H1 (cell line): ENCODE results near the gene JOSD2.

Experiments
- CHD2 ChIP-seq: IDR thresholded peaks from 2 replicates; pipeline ENCODE4 v1.6.1; 2012; ENCODE audit warnings: low read length, improper control_type of control experiment
- GABPA ChIP-seq: IDR thresholded peaks from 2 replicates; pipeline ENCODE4 v1.6.1; 2011; ENCODE audit warnings: mild to moderate bottlenecking, low read length, moderate library complexity, borderline replicate concordance; ENCODE audit not compliant: insufficient read depth
- JUN ChIP-seq: IDR thresholded peaks from 2 replicates; pipeline ENCODE4 v1.6.1; 2011; ENCODE audit warnings: low read depth, mild to moderate bottlenecking, improper control_type of control experiment, low read length
- POLR2A ChIP-seq, 2 experiments: IDR thresholded peaks; 1 replicate in 1 of 2; 2 replicates in 1 of 2; pipeline ENCODE4 v1.6.1; 2011; ENCODE audit warnings: low read depth in 2 of 2, low read length in 2 of 2, mild to moderate bottlenecking in 2 of 2; ENCODE audit errors: control extremely low read depth in 1 of 2
- SIX5 ChIP-seq: IDR thresholded peaks from 2 replicates; pipeline ENCODE4 v1.6.1; 2011; ENCODE audit warnings: mild to moderate bottlenecking, low read depth, low read length
- TF ChIP-seq, protein P1 (sequence below), 3 experiments: IDR thresholded peaks; 1 replicate in 2 of 3; 2 replicates in 1 of 3; pipeline versions ENCODE4 v1.5.1 to v1.6.1; 2011; ENCODE audit warnings: low read length in 3 of 3, mild to moderate bottlenecking in 3 of 3, inconsistent platforms in 2 of 3, low read depth in 1 of 3, moderate library complexity in 1 of 3; ENCODE audit not compliant: insufficient read depth in 1 of 3; ENCODE audit errors: control extremely low read depth in 1 of 3
- TF ChIP-seq, protein P2 (sequence below): IDR thresholded peaks from 2 replicates; pipeline ENCODE4 v1.6.1; 2012; ENCODE audit warnings: inconsistent platforms

DNA sequence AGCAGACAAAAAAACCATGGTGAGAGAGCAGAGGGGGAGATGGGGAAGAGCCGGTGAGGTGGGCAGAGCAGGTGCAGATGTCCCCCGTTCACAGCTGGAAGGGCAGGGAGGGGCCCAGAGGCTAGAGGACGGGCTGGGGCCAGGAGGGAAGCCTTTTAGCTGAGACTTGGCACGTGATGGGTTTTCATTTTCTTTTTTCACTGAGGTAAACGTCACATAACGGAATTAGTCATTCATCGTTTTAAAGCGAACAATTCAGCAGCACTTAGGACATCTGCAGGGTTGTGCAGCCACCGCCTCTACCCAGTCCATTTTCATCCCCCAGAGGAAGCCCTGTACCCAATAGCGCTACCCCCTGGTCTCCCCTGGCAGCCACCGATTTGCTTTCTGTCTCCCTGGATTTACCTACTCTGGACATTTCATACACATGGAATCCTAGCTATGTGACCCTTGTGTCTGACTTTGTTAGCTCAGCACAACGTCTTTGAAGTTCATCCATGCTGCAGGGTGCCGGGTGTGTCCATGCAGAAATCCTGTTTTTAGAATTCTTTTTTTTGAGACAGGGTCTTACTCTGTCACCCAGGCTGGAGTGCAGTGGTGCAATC, 50.7 kb downstream of the JOSD2 start:
- TF ChIP-seq, protein P1, sequence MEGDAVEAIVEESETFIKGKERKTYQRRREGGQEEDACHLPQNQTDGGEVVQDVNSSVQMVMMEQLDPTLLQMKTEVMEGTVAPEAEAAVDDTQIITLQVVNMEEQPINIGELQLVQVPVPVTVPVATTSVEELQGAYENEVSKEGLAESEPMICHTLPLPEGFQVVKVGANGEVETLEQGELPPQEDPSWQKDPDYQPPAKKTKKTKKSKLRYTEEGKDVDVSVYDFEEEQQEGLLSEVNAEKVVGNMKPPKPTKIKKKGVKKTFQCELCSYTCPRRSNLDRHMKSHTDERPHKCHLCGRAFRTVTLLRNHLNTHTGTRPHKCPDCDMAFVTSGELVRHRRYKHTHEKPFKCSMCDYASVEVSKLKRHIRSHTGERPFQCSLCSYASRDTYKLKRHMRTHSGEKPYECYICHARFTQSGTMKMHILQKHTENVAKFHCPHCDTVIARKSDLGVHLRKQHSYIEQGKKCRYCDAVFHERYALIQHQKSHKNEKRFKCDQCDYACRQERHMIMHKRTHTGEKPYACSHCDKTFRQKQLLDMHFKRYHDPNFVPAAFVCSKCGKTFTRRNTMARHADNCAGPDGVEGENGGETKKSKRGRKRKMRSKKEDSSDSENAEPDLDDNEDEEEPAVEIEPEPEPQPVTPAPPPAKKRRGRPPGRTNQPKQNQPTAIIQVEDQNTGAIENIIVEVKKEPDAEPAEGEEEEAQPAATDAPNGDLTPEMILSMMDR (IDR thresholded peaks at IDR 0.05; ENCODE audit: control extremely low read depth in 1 of 3, insufficient read depth in 1 of 3, low read depth in 1 of 3, low read length in 3 of 3), result peak; percentile 15 to 21 (median 18); a peak in 2 of 4 replicates
- TF ChIP-seq JUN (no peak), GABPA (no peak), CHD2 (no peak), POLR2A (IDR thresholded peaks at IDR 0.05; ENCODE audit: control extremely low read depth in 1 of 2, low read depth in 2 of 2, low read length in 2 of 2) (no peak), SIX5 (no peak)
- TF ChIP-seq, protein P2, sequence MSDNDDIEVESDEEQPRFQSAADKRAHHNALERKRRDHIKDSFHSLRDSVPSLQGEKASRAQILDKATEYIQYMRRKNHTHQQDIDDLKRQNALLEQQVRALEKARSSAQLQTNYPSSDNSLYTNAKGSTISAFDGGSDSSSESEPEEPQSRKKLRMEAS, result no peak
